HepG2 (cell line): ENCODE results near the gene CNIH4. TPM values are rescaled to one million over a fixed set of nuclear protein-coding genes. Genes with fewer than 3 reads are reported as not detected.
A peak's percentile ranks its signal among the peaks of the same experiment; 100 is the strongest.
"Not testable (repeated sequence)": the region's sequence is repeated elsewhere in the genome, so short reads cannot be mapped to it uniquely, and the experiment has no call there.

Experiments
- ATAC-seq: fragments of 200-7000 bp; cut with Tn5 transposase; 3 replicates; pipeline ENCODE4 v1.9.1; 2020; ENCODE audit warnings: mild to moderate bottlenecking, moderate library complexity
- BruUV-seq: library from RNA; stranded (reverse); fragments of 400-500 nt; replicated peaks from 2 replicates; lab custom pipeline; 2021; lab: Mats Ljungman, UMichigan
- CTCF ChIA-PET: fragments of 300-600 bp; formaldehyde crosslinking; extraction: SDS; loops from one replicate; lab custom pipeline; 2021; ENCODE audit warnings: low total read pairs, inconsistent platforms, low intra/inter-chr PET ratio; lab: Yijun Ruan, JAX
- POLR2A ChIA-PET: fragments of 350-600 bp; sonication (Branson Sonifier 250); formaldehyde crosslinking; loops from one replicate; lab custom pipeline; 2020; ENCODE audit warnings: antibody characterized with exemption, inconsistent platforms; lab: Yijun Ruan, JAX
- DNase-seq: peaks from one replicate; pipeline ENCODE4 v3.0.0-alpha.2; 2015; ENCODE audit warnings: low spot score
- FAIRE-seq: peaks from 3 replicates; lab custom pipeline; 2011; peaks lifted over from hg19 to GRCh38; lab: Jason Lieb, UNC
- H2AFZ ChIP-seq: one replicate; pipeline ENCODE4 v1.6.1; 2011; ENCODE audit warnings: low read length, inconsistent platforms
- H3K27ac ChIP-seq: fragments of 300-600 bp; 3 replicates; pipeline ENCODE4 v1.8.0; 2011; ENCODE audit warnings: mixed run types, mild to moderate bottlenecking, mixed read lengths, low read length, inconsistent platforms; ENCODE audit not compliant: insufficient read depth; ENCODE audit errors: extremely low read length
- H3K27me3 ChIP-seq, 2 experiments: fragments of 200-600 bp in 1 of 2; 2 replicates in 1 of 2; 3 replicates in 1 of 2; pipeline versions ENCODE4 v1.6.0 to v1.8.0; 2011; ENCODE audit warnings: low read length in 2 of 2, mild to moderate bottlenecking in 2 of 2, moderate library complexity in 2 of 2, inconsistent platforms in 1 of 2; ENCODE audit not compliant: insufficient read depth in 2 of 2, control insufficient read depth in 1 of 2
- H3K36me3 ChIP-seq, 2 experiments: fragments of 200-600 bp in 1 of 2; replicated peaks in 1 of 2; 2 replicates in 1 of 2; 3 replicates in 1 of 2; pipeline versions ENCODE4 v1.5.1 to v1.8.0; 2011; ENCODE audit warnings: low read length in 2 of 2, inconsistent platforms in 1 of 2; ENCODE audit not compliant: insufficient read depth in 2 of 2, control insufficient read depth in 1 of 2
- H3K4me1 ChIP-seq: 2 replicates; pipeline ENCODE4 v1.5.1; 2012; ENCODE audit warnings: low read length, inconsistent platforms; ENCODE audit not compliant: insufficient read depth
- H3K4me2 ChIP-seq: 2 replicates; pipeline ENCODE4 v1.6.0; 2011; ENCODE audit warnings: low read depth, low read length, inconsistent platforms
- H3K4me3 ChIP-seq, 3 experiments: fragments of 200-600 bp in 1 of 3; sonication (generic), shearing (Covaris generic) in 1 of 3; replicated peaks in 1 of 3; 2 replicates each; pipeline ENCODE4 v1.5.1; 2011 to 2016; ENCODE audit warnings: low read length in 3 of 3, inconsistent platforms in 2 of 3, low read depth in 2 of 3, mild to moderate bottlenecking in 2 of 3, control low read depth in 1 of 3, mixed read lengths in 1 of 3; ENCODE audit not compliant: insufficient read depth in 1 of 3
- H3K79me2 ChIP-seq: one replicate; pipeline ENCODE4 v1.6.1; 2011; ENCODE audit warnings: low read length, inconsistent platforms; ENCODE audit not compliant: insufficient read depth
- H3K9ac ChIP-seq: 2 replicates; pipeline ENCODE4 v1.6.0; 2011; ENCODE audit warnings: mild to moderate bottlenecking, low read depth, low read length, inconsistent platforms; ENCODE audit not compliant: insufficient read depth
- H3K9me3 ChIP-seq: 2 replicates; pipeline ENCODE4 v1.5.1; 2012; ENCODE audit warnings: mild to moderate bottlenecking, low read length
- H4K20me1 ChIP-seq: 2 replicates; pipeline ENCODE4 v1.6.0; 2011; ENCODE audit warnings: inconsistent platforms, mild to moderate bottlenecking, low read length, moderate library complexity; ENCODE audit not compliant: insufficient read depth
- MAFF ChIP-seq: IDR thresholded peaks from 2 replicates; pipeline ENCODE4 v1.6.1; 2011; ENCODE audit warnings: low read depth, low read length, improper control_type of control experiment
- MAFK ChIP-seq, 2 experiments: IDR thresholded peaks in 1 of 2; conservative IDR thresholded peaks in 1 of 2; 2 replicates each; pipeline ENCODE4 v1.6.1; 2011; ENCODE audit warnings: improper control_type of control experiment in 2 of 2, low read length in 2 of 2
- ZNF563 ChIP-seq: sonication (generic); formaldehyde crosslinking; IDR thresholded peaks from 2 replicates; pipeline ENCODE4 v1.8.0; 2022; ENCODE audit warnings: mild to moderate bottlenecking, moderate library complexity, missing genetic modification reagents
- WGBS: methylation state at CpG from one replicate; pipeline ENCODE4 v1.1.6; 2017; ENCODE audit warnings: low lambda C conversion rate; 5-methylcytosine and 5-hydroxymethylcytosine counted together
- in situ Hi-C: cut with HindIII; loops from 2 replicates; pipeline ENCODE4 v1.10.0; 2017; ENCODE audit warnings: low pct_unique_long_range_greater_than_20kb; ENCODE audit not compliant: extremely low pct_ligation_motif_present
- intact Hi-C: fragments of 100-400 bp; cut with micrococcal nuclease; formaldehyde crosslinking; loops from one replicate; pipeline ENCODE4 v1.10.0; 2022; ENCODE audit not compliant: unreplicated experiment
- microRNA-seq: library from miRNA; unstranded; fragments of <30 nt; microRNA quantifications from one replicate; pipeline ENCODE4, GENCODE V29; 2020
- polyA plus RNA-seq, 8 experiments: library from polyadenylated mRNA; depleted of rRNA in 3 of 8; stranded (reverse) in 7 of 8; unstranded in 1 of 8; fragments of >200 nt; fragmentation: Illumina TruSeq in 4 of 8; extraction: Trizol in 4 of 8; gene quantifications; 2 replicates each; pipeline versions ENCODE4 v1.2.1 to v1.2.3, GENCODE V29; 2011 to 2016; ENCODE audit warnings: low read depth in 4 of 8, missing spikeins in 1 of 8, mixed read lengths in 1 of 8; ENCODE audit not compliant: insufficient read depth in 1 of 8
- small RNA-seq, 3 experiments: library from RNA; depleted of rRNA; stranded (forward); fragments of <200 nt; gene quantifications; one replicate each; pipeline ENCODE3, GENCODE V24; 2012; ENCODE audit warnings: low read depth in 2 of 3, low replicate concordance in 1 of 3; ENCODE audit not compliant: insufficient read length in 3 of 3, insufficient read depth in 2 of 3
- total RNA-seq, 5 experiments: library from RNA; depleted of rRNA; stranded (reverse); fragments of >200 nt; fragmentation: Illumina TruSeq; extraction: Trizol; gene quantifications; 2 replicates each; pipeline ENCODE4 v1.2.3, GENCODE V29; 2016; ENCODE audit warnings: low read depth in 1 of 5

The CNIH4 gene
- total and polyA plus RNA-seq, 2 of the 13 experiments (the other 11 are each of a cell fraction or from before 2014, with no cell fraction given): 51.8 to 52.9 TPM

DNA sequence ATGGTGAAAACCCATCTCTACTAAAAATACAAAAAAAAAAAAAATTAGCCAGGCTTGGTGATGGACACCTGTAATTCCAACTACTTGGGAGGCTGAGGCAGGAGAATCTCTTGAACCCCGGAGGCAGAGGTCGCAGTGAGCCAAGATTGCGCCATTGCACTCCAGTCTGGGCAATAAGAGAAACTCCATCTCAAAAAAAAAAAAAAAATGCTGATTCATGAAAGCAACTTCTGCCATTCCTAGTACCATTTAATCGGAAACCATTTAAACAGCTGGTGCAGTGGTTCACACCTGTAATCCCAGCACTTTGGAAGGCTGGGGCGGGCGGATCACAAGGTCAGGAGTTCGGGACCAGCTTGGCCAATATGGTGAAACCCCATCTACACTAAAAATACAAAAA lies 72.0 kb downstream of the CNIH4 start:
- CTCF ChIA-PET, H2AFZ ChIP-seq, POLR2A ChIA-PET, H3K9ac ChIP-seq, in situ Hi-C loops, H3K27ac ChIP-seq, ATAC-seq, H3K27me3 ChIP-seq, FAIRE-seq, H3K4me3 ChIP-seq, DNase-seq, BruUV-seq, H3K4me2 ChIP-seq, intact Hi-C loops, H3K9me3 ChIP-seq: not testable (repeated sequence)
- Histone ChIP-seq H3K4me1 (peaks cover 31% of the 10 kb centered on the region), H4K20me1 (peaks cover 25% of the 10 kb centered on the region), H3K36me3 (peaks cover 3 to 39% of the 10 kb centered on the region in 2 experiments), H3K79me2 (peaks cover 46% of the 10 kb centered on the region)
- TF ChIP-seq ZNF563 (CRISPR knock-in tag) (0 out of 2 replicates have a peak, but pooled peaks have one; percentile 14), MAFF (peak; percentile 31), MAFK (conservative IDR thresholded peaks at IDR 0.05 in 1 of 2, IDR thresholded peaks at IDR 0.05 in 1 of 2; ENCODE audit: low read length in 2 of 2) (peak; percentile 42 to 60; a peak in 3 of 4 replicates)
- 98% methylated on average over 7 of the region's 7 CpGs for WGBS

Small RNA genes within 50 kb of the gene (microRNA-seq; reads per million reads assigned to microRNA genes)
- gene MIR4742: 1.7 reads per million, percentile 3 among the genes with 10 or more reads in this experiment

Small RNA genes within 50 kb of the gene (small RNA-seq; reads per million reads assigned to genes)
- 0.31 to 32.9 (median 12.4) reads per million in 3 experiments for gene MIR4742

Other genes with a start within 250 kb of the CNIH4 start
- 29.1 and 38.2 TPM in 2 replicates for gene FBXO28, start 242.8 kb upstream of the CNIH4 start, total RNA-seq (2016; rRNA removed; fragmentation: Illumina TruSeq; extraction: Trizol)
- gene FBXO28, start 242.8 kb upstream of the CNIH4 start, polyA plus RNA-seq (2011; rRNA removed): 6.9 and 8.5 TPM in 2 replicates
- 7.8 and 18.1 TPM in 2 replicates for gene DEGS1, start 173.6 kb upstream of the CNIH4 start, total RNA-seq (2016; rRNA removed; fragmentation: Illumina TruSeq; extraction: Trizol)
- 27.8 and 35.9 TPM in 2 replicates for gene DEGS1, start 173.6 kb upstream of the CNIH4 start, polyA plus RNA-seq (2011; rRNA removed)
- 18.2 and 21.0 TPM in 2 replicates for gene NVL, start 26.7 kb upstream of the CNIH4 start, total RNA-seq (2016; rRNA removed; fragmentation: Illumina TruSeq; extraction: Trizol)
- 7.6 and 8.3 TPM in 2 replicates for gene NVL, start 26.7 kb upstream of the CNIH4 start, polyA plus RNA-seq (2011; rRNA removed)
- gene WDR26, start 77.9 kb downstream of the CNIH4 start, total RNA-seq (2016; rRNA removed; fragmentation: Illumina TruSeq; extraction: Trizol): 13.2 and 24.6 TPM in 2 replicates
- gene WDR26, start 77.9 kb downstream of the CNIH4 start, polyA plus RNA-seq (2011; rRNA removed): 23.3 and 23.7 TPM in 2 replicates